Nephron progenitor cell (in vitro differentiated cells): ENCODE measurements around the gene SSU72.

Experiments
- DNase-seq: peaks from one replicate; pipeline ENCODE4 v3.0.0; 2021
- H3K27ac Mint-ChIP-seq: 2 replicates; pipeline ENCODE4 v1.8.0; 2021; ENCODE audit warnings: mild to moderate bottlenecking, moderate library complexity, mixed read lengths
- H3K27me3 Mint-ChIP-seq: 2 replicates; pipeline ENCODE4 v1.8.0; 2021; ENCODE audit warnings: mild to moderate bottlenecking, low read depth, mixed read lengths; ENCODE audit not compliant: poor library complexity
- H3K36me3 Mint-ChIP-seq: 2 replicates; pipeline ENCODE4 v1.8.0; 2021; ENCODE audit warnings: low read depth, mixed read lengths
- H3K4me1 Mint-ChIP-seq: 2 replicates; pipeline ENCODE4 v1.8.0; 2021; ENCODE audit warnings: mixed read lengths
- H3K4me3 Mint-ChIP-seq: 2 replicates; pipeline ENCODE4 v1.8.0; 2021; ENCODE audit warnings: mild to moderate bottlenecking, moderate library complexity, mixed read lengths
- H3K9me3 Mint-ChIP-seq: 2 replicates; pipeline ENCODE4 v1.8.0; 2021; ENCODE audit warnings: mild to moderate bottlenecking, moderate library complexity, mixed read lengths
- TF ChIP-seq, protein P1 (sequence below): fragments of 200-600 bp; sonication (generic); IDR thresholded peaks from 2 replicates; pipeline ENCODE4 v1.5.0; 2021; ENCODE audit warnings: antibody characterized with exemption

The SSU72 gene

DNA sequence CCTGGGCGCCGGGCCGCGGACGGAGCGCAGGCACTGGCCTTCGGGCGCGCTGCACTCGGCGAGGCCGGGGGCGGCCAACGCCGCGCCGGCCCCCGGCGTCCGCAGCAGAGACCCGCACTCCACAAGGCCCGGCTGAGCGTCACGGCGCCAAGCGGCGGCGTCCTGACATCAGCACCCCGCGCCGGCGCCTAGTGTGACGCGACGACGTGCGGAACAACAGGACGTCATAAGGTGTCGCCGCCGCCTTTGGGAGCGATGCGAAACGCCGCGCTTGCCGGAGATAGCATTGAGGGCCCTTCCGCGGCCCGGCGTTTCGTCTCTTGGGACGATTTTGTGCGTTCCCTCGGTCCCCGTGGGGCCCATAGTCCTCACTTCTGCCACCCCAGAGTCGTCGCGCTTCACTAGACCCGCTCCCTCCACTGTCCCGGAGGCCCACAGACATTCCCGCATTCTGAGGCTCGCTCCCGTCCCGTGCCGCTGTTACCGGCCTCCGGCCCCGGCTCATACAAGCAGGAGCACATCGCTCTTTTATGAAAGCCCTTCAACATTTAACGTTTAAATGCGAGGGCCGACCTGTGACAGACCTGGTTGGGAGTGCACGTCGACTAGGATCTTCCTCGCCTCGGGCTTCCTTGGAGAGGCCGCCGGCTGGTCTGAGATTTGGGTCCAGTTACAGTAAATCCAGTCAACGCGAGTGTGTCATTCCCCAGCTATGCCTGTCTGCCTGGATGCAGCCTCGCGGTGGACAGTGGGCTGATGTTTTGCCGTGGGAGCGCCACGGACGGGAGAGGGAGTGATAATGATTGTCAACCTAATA is at the start of gene SSU72:
TSS of gene SSU72 (minus strand) at position 143 of the 817 bp plus-strand sequence. CDS start 306 bp downstream, outside the sequence.
- H3K4me1 Mint-ChIP-seq = peaks cover 53% of the 10 kb centered on the region
- TF ChIP-seq, protein P1, sequence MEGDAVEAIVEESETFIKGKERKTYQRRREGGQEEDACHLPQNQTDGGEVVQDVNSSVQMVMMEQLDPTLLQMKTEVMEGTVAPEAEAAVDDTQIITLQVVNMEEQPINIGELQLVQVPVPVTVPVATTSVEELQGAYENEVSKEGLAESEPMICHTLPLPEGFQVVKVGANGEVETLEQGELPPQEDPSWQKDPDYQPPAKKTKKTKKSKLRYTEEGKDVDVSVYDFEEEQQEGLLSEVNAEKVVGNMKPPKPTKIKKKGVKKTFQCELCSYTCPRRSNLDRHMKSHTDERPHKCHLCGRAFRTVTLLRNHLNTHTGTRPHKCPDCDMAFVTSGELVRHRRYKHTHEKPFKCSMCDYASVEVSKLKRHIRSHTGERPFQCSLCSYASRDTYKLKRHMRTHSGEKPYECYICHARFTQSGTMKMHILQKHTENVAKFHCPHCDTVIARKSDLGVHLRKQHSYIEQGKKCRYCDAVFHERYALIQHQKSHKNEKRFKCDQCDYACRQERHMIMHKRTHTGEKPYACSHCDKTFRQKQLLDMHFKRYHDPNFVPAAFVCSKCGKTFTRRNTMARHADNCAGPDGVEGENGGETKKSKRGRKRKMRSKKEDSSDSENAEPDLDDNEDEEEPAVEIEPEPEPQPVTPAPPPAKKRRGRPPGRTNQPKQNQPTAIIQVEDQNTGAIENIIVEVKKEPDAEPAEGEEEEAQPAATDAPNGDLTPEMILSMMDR = no peak
- peak; percentile 93 for DNase-seq

GRCh38 chr1:1623631-1624442 is 49.2 kb upstream of the SSU72 start:
- Mint-ChIP-seq H3K4me3 (no peak overlapping the region), H3K9me3 (no peaks in the 10 kb centered on the region)
- TF ChIP-seq, protein P1 = no peak

More for the DNA sequence above, at the start of gene SSU72:
- Mint-ChIP-seq H3K27ac (peak within 1 kb of the TSS; percentile 99), H3K27me3 (peaks cover 24% of the 10 kb centered on the region), H3K4me3 (peak within 1 kb of the TSS; percentile 99), H3K9me3 (no peaks in the 10 kb centered on the region), H3K36me3 (peaks cover 14% of the 10 kb centered on the region)

GRCh38 chr1:1623181-1623630 is 48.5 kb upstream of the SSU72 start:
- Mint-ChIP-seq H3K4me1 (peaks cover 4% of the 10 kb centered on the region), H3K4me3 (no peak overlapping the region), H3K27me3 (peaks cover 3% of the 10 kb centered on the region), H3K9me3 (no peaks in the 10 kb centered on the region), H3K27ac (no peak overlapping the region), H3K36me3 (no peaks in the 10 kb centered on the region)
- no peak for DNase-seq
- TF ChIP-seq, protein P1 = no peak

More at GRCh38 chr1:1623631-1624442, 49.2 kb upstream of the SSU72 start:
- Mint-ChIP-seq H3K27me3 (peaks cover 3% of the 10 kb centered on the region), H3K36me3 (no peaks in the 10 kb centered on the region), H3K27ac (no peak overlapping the region), H3K4me1 (peaks cover 4% of the 10 kb centered on the region)
- DNase-seq = no peak

GRCh38 chr1:1622788-1623094 is 48.1 kb upstream of the SSU72 start:
- H3K9me3 Mint-ChIP-seq = no peaks in the 10 kb centered on the region
- no peaks in the 10 kb centered on the region for H3K27me3 Mint-ChIP-seq
- H3K36me3 Mint-ChIP-seq = no peaks in the 10 kb centered on the region
- peaks cover 4% of the 10 kb centered on the region for H3K4me1 Mint-ChIP-seq
- TF ChIP-seq, protein P1 = no peak
- H3K27ac Mint-ChIP-seq = peak overlapping the region; percentile 53
- DNase-seq = no peak
- H3K4me3 Mint-ChIP-seq = no peak overlapping the region

DNA sequence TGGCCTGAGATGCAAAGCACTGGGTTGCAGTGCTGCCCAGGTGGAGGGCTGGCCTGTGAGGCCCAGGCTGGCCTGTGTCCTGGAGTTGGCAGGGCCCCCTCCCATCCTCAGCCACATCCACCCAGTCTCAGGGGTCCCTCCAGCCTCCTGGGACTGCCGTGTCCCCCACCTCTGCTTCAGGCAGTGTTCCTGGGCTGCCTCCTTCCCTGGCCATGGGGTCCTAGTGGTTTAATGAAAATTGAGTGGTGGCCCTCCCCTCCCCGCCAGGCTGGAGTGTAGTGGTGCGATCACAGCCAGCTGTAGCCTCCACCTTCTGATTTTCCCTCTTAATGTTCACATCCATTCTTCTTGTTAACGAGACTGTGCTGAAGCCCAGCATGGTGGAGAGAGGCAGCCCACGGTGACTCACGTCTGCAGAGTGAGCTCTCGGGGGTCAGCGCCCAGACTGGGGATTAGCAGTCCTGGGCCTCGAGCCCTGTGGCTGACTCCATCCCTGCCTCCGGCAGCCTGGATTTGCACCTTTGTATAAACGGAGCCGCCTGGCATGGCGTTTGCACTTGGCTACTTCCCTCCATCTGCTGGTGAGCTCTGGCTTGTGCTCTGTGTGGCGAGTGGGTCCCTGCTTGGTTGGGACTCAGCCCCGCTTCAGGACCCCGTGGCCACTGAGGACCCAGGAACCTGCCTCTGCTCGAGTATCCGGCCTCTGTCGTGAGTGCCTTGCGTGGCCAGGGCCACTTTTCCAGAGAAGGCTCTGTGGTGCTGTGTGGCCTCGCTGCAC is 47.5 kb upstream of the SSU72 start:
- no peak overlapping the region for H3K4me3 Mint-ChIP-seq
- peak overlapping the region; percentile 56 for H3K27ac Mint-ChIP-seq
- DNase-seq = no peak
- peaks cover 9% of the 10 kb centered on the region for H3K4me1 Mint-ChIP-seq
- no peaks in the 10 kb centered on the region for H3K36me3 Mint-ChIP-seq
- TF ChIP-seq, protein P1 = no peak
- H3K9me3 Mint-ChIP-seq = no peaks in the 10 kb centered on the region
- no peaks in the 10 kb centered on the region for H3K27me3 Mint-ChIP-seq
